ENCODE measurements around the gene ADGRF1.

Gene ADGRF1

DNA sequence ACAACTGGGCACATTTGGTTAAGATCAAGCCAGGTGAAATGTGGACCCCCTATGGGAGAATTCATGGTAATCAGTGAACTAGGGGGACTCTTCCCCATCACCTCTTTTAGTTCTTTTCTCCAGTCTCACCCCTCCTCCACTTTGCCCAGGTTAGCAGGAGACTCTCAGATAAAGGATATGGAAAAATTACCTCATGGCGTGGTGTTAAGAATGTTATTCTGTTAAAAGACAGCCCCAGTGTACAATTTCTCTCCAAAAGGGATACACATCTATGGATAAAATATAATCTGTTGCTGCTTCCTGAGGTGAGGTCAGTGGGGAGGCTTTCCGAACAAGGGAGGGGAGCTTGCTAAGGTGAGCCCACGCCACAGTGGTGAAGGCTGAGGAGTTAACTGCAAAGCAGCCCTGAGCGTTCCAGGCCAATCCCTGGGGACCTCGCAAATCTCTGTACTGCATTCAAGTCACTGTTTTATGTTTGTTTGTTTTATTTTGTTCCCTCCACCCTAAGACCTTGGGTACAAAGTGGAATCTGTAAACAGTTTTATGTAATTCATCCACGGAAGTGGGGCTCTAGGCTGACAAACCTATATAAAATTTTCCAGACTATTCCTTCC, 52.0 kb downstream of the ADGRF1 start:
- no peaks in the 10 kb centered on the region for H3K27me3 ChIP-seq
- no peak for DNase-seq
- TF ChIP-seq, protein P1, sequence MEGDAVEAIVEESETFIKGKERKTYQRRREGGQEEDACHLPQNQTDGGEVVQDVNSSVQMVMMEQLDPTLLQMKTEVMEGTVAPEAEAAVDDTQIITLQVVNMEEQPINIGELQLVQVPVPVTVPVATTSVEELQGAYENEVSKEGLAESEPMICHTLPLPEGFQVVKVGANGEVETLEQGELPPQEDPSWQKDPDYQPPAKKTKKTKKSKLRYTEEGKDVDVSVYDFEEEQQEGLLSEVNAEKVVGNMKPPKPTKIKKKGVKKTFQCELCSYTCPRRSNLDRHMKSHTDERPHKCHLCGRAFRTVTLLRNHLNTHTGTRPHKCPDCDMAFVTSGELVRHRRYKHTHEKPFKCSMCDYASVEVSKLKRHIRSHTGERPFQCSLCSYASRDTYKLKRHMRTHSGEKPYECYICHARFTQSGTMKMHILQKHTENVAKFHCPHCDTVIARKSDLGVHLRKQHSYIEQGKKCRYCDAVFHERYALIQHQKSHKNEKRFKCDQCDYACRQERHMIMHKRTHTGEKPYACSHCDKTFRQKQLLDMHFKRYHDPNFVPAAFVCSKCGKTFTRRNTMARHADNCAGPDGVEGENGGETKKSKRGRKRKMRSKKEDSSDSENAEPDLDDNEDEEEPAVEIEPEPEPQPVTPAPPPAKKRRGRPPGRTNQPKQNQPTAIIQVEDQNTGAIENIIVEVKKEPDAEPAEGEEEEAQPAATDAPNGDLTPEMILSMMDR (IDR thresholded peaks at IDR 0.05), result no peak
- H3K9me3 ChIP-seq, result no peaks in the 10 kb centered on the region
- H3K4me1 ChIP-seq, result peaks cover 0 to 20% (median 12%) of the 10 kb centered on the region in 4 donors
- H3K4me3 ChIP-seq, result no peak overlapping the region
- no peaks in the 10 kb centered on the region for H3K36me3 ChIP-seq
- intact Hi-C loops (cut with DNase I; ENCODE audit: low total_unique reads), result loop anchor here (5.0 kb wide), 1 partner anchor 143 kb away; no protein-coding TSS in a partner anchor
- H3K27ac ChIP-seq, result no peak overlapping the region

GRCh38 chr6:46989398-46989797, 52.7 kb downstream of the ADGRF1 start:
- Histone ChIP-seq H3K36me3 (no peaks in the 10 kb centered on the region), H3K4me1 (peaks cover 0 to 20% (median 12%) of the 10 kb centered on the region in 4 donors), H3K27ac (no peak overlapping the region), H3K27me3 (no peaks in the 10 kb centered on the region), H3K4me3 (no peak overlapping the region), H3K9me3 (no peaks in the 10 kb centered on the region)
- TF ChIP-seq, protein P1 (IDR thresholded peaks at IDR 0.05), result no peak
- DNase-seq, result peak in 1 of 2 donors; percentile 25
- intact Hi-C loops (cut with DNase I; ENCODE audit: low total_unique reads), result loop anchor here (5.0 kb wide), 1 partner anchor 257 kb away; no protein-coding TSS in a partner anchor

DNA sequence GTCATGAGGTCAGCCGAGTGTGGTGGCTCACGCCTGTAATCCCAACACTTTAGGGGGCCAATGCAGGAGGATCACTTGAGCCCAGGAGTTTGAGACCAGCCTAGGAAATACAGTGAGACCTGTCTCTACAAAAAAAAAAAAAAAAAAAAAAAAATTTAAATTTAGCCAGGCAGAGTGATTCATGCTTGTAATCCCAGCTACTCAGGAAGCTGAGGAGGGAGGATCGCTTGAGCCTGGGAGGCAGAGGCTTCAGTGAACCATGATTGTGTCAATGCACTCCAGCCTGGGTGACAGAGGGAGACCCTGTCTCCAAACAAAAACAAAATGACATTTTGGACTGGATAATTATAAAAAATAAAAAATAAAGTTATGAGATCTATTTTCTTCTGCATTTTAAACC, 56.2 kb downstream of the ADGRF1 start:
- no peak overlapping the region for H3K4me3 ChIP-seq
- TF ChIP-seq, protein P1 (IDR thresholded peaks at IDR 0.05), result no peak
- H3K36me3 ChIP-seq, result no peaks in the 10 kb centered on the region
- H3K4me1 ChIP-seq, result peaks cover 0 to 20% (median 12%) of the 10 kb centered on the region in 4 donors
- no peak for DNase-seq
- no peak overlapping the region for H3K27ac ChIP-seq
- H3K27me3 ChIP-seq, result no peaks in the 10 kb centered on the region
- no peaks in the 10 kb centered on the region for H3K9me3 ChIP-seq
- intact Hi-C loops (cut with DNase I; ENCODE audit: low total_unique reads), result loop anchor here (5.0 kb wide), 1 partner anchor 254 kb away; no protein-coding TSS in a partner anchor

DNA sequence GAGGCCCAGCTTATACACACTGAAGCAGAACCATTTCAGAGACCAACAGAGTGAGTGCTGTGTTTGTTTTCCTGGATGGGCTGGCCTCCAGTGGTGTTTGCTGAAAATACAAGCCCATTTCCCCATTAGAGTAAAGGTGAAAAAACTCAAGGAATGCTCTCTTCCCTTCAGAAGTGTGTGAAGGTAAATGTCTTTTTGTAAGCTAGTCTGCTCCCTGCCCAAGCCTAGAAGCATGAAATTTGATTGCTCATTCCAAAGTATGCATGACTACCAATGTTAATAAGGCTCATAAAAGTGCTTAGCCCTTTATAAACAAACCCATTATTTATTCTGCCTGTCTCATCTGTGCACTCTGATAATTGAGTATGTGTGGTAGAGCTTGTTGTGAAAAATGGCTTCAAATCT, 59.1 kb downstream of the ADGRF1 start:
- DNase-seq, result no peak
- TF ChIP-seq, protein P1 (IDR thresholded peaks at IDR 0.05), result no peak
- Histone ChIP-seq H3K9me3 (no peaks in the 10 kb centered on the region), H3K27me3 (no peaks in the 10 kb centered on the region), H3K4me1 (no peaks in the 10 kb centered on the region), H3K27ac (no peak overlapping the region), H3K36me3 (no peaks in the 10 kb centered on the region), H3K4me3 (no peak overlapping the region)
- intact Hi-C loops (cut with DNase I; ENCODE audit: low total_unique reads), result no loop called here

GRCh38 chr6:46979206-46979605, 62.9 kb downstream of the ADGRF1 start:
- Histone ChIP-seq H3K4me1 (no peaks in the 10 kb centered on the region), H3K27me3 (no peaks in the 10 kb centered on the region), H3K27ac (no peak overlapping the region), H3K36me3 (no peaks in the 10 kb centered on the region), H3K9me3 (no peaks in the 10 kb centered on the region), H3K4me3 (no peak overlapping the region)
- DNase-seq, result no peak
- intact Hi-C loops (cut with DNase I; ENCODE audit: low total_unique reads), result no loop called here
- TF ChIP-seq, protein P1 (IDR thresholded peaks at IDR 0.05), result no peak

All from tibial artery (tissue), 4 donors.